ENCODE results near the gene PPFIA3. TPM values are rescaled to one million over a fixed set of nuclear protein-coding genes. Genes with fewer than 3 reads are reported as not detected.
A peak's percentile ranks its signal among the peaks of the same experiment; 100 is the strongest.

Gene PPFIA3
- total RNA-seq, 1 donor from 2014 or later, result 3.3 TPM

DNA sequence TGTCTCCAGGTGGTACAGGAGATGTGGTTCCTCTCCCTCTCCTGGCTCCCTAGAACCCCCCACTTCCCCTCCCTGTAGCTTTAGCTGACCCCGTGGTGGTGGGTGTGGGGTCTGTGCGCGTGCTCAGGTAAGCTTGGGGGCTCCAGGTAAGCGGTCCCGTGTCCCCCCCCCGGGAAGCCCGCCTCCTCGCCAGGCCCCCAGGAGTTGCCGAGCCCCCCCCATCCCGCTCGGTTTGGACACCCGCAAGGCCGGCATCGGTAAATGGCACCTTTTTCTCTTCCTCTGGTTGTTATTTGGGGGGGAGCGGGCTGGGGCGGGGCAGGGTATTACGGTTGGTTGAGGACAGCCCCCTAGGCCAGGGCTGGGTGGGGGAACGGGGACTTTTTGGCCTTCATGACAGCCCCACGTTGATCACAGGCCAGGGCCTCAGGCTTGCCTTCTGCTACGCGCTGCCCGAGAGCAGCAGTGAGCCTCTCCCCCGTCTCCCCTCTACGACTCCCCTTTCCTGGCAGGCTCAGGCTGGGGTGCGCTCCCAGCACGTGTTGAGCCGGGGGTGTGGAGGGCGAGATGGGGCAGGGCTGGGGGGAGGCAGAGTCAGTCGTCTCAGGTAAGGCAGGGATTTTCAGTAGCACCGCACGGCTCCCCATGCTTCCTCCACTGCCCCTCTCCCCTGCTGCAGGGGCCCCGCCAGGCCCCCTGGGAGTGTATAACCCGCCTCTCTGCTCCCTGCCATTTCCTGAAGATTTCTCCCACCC lies 15.8 kb upstream of the PPFIA3 start:
- TF ChIP-seq, protein P1, sequence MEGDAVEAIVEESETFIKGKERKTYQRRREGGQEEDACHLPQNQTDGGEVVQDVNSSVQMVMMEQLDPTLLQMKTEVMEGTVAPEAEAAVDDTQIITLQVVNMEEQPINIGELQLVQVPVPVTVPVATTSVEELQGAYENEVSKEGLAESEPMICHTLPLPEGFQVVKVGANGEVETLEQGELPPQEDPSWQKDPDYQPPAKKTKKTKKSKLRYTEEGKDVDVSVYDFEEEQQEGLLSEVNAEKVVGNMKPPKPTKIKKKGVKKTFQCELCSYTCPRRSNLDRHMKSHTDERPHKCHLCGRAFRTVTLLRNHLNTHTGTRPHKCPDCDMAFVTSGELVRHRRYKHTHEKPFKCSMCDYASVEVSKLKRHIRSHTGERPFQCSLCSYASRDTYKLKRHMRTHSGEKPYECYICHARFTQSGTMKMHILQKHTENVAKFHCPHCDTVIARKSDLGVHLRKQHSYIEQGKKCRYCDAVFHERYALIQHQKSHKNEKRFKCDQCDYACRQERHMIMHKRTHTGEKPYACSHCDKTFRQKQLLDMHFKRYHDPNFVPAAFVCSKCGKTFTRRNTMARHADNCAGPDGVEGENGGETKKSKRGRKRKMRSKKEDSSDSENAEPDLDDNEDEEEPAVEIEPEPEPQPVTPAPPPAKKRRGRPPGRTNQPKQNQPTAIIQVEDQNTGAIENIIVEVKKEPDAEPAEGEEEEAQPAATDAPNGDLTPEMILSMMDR (conservative IDR thresholded peaks at IDR 0.05; ENCODE audit: low read depth, low read length), result no peak
- no peak for DNase-seq (ENCODE audit: low read depth)
- H3K4me3 ChIP-seq (ENCODE audit: low read depth, low read length), result no peak overlapping the region

DNA sequence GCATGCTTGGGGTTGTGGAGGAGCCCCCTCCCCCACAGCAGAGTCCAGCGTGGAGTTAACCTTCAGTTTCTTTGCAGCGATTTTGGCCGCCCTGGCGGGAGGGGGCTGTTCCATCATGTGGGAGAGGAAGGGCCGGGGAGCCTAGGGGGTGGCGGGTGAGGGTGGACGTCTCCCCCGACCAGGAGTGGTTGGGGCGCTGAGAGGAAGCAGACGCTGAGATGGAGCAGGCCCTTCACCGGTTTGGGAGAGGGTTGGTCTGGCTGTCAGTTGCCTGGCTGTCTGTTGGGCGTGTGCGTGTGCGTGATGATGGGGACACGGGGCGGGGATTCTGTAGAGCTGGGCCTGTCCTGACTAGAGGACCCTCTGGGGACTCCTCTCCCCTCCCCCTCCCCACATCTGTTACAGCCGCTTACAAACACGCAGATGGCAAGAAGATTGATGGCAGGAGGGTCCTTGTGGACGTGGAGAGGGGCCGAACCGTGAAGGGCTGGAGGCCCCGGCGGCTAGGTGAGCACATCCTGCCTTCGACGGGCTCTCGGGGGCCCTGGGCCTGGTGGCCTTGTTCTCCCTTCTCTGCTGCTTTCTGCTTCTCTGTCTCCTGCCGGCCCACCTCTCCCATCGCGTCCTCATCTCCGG lies 15.0 kb upstream of the PPFIA3 start:
- TF ChIP-seq, protein P1 (conservative IDR thresholded peaks at IDR 0.05; ENCODE audit: low read depth, low read length), result no peak
- H3K4me3 ChIP-seq (ENCODE audit: low read depth, low read length), result no peak overlapping the region
- no peak for DNase-seq (ENCODE audit: low read depth)

DNA sequence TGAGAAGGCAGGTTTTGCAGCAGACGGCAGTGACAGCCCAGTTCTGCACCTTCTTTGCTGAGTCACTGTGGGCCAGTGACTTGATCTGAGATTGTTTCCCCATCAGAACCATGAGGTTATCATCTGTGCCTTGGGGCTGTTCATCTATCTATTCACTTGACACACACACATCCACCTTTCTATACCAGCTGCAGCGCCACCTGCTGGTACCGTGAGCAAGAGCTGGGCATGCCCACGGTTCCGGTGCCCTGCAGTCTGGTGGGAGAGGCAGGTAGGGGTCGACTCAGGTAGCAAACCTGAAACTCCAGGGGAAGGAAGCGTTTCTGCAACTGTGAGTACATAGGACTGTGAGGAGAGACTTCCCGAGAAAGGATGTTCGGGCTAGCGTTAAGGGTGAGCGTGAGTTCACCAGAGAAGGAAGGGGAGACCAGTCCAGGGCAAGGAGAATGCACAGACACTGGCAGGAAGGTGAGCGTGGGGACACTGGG lies 12.7 kb upstream of the PPFIA3 start:
- no peak for DNase-seq (ENCODE audit: low read depth)
- H3K4me3 ChIP-seq (ENCODE audit: low read depth, low read length), result no peak overlapping the region
- TF ChIP-seq, protein P1 (conservative IDR thresholded peaks at IDR 0.05; ENCODE audit: low read depth, low read length), result peak; percentile 89

DNA sequence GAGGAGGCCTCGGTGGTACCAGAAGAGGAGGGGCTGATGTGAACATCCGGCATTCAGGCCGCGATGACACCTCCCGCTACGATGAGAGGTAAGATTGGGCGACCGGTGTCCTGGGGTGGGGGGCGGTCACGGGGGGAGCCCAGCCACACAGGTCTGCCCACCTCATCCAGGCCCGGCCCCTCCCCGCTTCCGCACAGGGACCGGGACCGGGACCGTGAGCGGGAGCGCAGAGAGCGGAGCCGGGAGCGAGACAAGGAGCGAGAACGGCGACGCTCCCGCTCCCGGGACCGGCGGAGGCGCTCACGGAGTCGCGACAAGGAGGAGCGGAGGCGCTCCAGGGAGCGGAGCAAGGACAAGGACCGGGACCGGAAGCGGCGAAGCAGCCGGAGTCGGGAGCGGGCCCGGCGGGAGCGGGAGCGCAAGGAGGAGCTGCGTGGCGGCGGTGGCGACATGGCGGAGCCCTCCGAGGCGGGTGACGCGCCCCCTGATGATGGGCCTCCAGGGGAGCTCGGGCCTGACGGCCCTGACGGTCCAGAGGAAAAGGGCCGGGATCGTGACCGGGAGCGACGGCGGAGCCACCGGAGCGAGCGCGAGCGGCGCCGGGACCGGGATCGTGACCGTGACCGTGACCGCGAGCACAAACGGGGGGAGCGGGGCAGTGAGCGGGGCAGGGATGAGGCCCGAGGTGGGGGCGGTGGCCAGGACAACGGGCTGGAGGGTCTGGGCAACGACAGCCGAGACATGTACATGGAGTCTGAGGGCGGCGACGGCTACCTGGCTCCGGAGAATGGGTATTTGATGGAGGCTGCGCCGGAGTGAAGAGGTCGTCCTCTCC lies 11.5 kb upstream of the PPFIA3 start:
- TF ChIP-seq, protein P1 (conservative IDR thresholded peaks at IDR 0.05; ENCODE audit: low read depth, low read length), result no peak
- DNase-seq (ENCODE audit: low read depth), result no peak
- H3K4me3 ChIP-seq (ENCODE audit: low read depth, low read length), result no peak overlapping the region

DNA sequence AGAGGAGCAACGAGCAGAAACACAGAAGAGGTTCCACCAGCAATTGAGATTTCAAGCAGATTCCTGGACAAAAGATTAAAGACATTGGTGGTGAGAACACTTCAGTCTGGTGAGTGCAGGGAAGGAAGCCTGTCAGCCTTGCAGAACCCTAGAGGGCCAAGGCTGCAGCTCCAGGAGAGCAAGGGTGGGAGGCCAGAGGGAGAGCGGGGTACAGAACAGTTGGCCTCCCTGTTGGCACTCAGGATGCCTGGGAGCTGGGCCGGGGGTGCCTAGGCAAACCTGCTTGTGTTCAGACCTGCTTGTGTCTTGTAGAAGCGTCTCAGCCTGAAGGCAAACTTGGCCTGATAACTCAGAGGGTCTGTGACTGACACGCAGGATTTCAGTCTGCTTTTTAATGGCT lies 10.3 kb upstream of the PPFIA3 start:
- DNase-seq (ENCODE audit: low read depth), result no peak
- no peak overlapping the region for H3K4me3 ChIP-seq (ENCODE audit: low read depth, low read length)
- TF ChIP-seq, protein P1 (conservative IDR thresholded peaks at IDR 0.05; ENCODE audit: low read depth, low read length), result no peak

DNA sequence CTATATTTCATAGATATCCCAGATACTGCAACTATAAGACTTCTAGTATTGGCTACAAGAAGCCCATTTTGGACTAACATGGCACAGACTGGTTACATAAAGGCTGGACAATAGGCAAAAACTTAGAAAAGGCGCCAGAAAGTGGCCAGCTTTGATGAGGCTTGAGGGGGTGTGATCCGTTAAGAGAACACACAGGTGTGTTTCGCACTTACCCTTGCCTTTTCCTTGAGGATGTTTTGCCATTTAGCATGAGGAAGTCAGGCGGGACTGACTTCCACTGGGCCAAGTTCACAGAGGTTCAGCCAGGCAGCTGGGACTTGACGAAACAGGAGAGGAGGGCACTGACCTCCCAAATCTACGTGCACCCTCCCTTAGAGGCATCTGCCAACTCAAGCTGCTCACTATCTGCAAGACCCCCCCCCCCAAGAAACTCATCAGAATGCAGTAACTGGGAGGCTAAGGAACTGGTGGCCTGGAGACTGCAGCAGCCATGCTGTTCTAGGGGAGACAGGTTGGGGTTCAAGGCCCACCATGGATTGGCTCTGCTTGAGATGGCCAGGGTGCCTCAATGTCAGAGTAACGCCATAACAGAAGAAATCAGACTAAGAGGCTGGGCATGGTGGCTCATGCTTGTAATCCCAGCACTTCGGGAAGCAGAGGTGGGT lies 9.6 kb upstream of the PPFIA3 start:
- DNase-seq (ENCODE audit: low read depth), result no peak

More for the DNA sequence above, 9.6 kb upstream of the PPFIA3 start:
- H3K4me3 ChIP-seq (ENCODE audit: low read depth, low read length), result no peak overlapping the region
- TF ChIP-seq, protein P1 (conservative IDR thresholded peaks at IDR 0.05; ENCODE audit: low read depth, low read length), result no peak
